ENCODE results near the gene RPL26.
"Not testable (repeated sequence)": the region's sequence is repeated elsewhere in the genome, so short reads cannot be mapped to it uniquely, and the experiment has no call there.

Gene RPL26

GRCh38 chr17:8365143-8365542, 17.9 kb downstream of the RPL26 start:
- DNase-seq (ENCODE audit: low read depth), result no peak

- no peak for DNase-seq (ENCODE audit: low read depth)
Measured at GRCh38 chr17:8362651-8363332, 20.2 kb downstream of the RPL26 start.

DNA sequence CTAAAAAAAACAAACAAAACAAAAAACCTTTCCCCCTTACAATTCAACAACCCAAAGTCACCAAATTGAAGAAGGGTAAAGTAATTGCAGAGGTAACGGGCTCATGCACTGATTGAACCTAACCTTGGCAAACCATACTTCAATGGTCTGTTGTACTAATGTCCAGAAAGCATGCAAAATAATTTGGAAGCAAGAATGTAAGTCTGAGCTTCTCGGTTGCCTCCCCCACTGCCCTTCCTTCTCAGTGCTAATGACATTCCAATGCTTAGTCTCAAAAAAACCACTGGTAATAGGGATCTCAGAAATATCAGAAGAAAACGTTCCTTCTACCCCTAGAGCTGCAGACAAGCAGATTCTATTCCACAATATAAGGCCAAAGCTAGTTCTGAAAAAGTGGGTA, 22.2 kb downstream of the RPL26 start:
- DNase-seq (ENCODE audit: low read depth), result no peak

DNA sequence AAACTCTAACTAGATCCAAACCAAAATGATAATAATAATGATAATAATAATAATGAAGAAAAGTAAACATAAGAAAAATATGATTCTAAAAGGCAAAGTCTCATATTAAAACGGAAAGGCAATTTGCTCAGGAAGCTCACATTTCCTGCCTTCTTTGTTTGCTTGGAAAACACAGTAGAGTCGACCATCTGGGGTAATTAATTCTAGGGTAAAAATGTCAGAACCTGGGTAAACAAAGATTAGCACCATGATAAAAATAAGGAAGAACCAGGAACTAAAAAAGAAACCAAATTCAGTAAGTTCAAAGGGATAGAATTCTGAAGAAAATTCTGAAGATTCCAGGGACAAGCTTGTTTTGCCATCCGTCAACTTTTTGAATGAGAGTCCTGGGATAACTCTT, 22.7 kb downstream of the RPL26 start:
- DNase-seq (ENCODE audit: low read depth), result no peak

GRCh38 chr17:8359769-8360168, 23.2 kb downstream of the RPL26 start:
- DNase-seq (ENCODE audit: low read depth), result no peak

GRCh38 chr17:8357910-8358309, 25.1 kb downstream of the RPL26 start:
- DNase-seq (ENCODE audit: low read depth), result no peak

GRCh38 chr17:8354236-8354635, 28.8 kb downstream of the RPL26 start:
- DNase-seq (ENCODE audit: low read depth), result no peak

- DNase-seq (ENCODE audit: low read depth), result no peak
Measured at GRCh38 chr17:8353736-8354135, 29.3 kb downstream of the RPL26 start.

- no peak for DNase-seq (ENCODE audit: low read depth)
Measured at GRCh38 chr17:8350339-8350738, 32.7 kb downstream of the RPL26 start.

GRCh38 chr17:8347001-8347400, 36.0 kb downstream of the RPL26 start:
- DNase-seq (ENCODE audit: low read depth), result not testable (repeated sequence)

DNA sequence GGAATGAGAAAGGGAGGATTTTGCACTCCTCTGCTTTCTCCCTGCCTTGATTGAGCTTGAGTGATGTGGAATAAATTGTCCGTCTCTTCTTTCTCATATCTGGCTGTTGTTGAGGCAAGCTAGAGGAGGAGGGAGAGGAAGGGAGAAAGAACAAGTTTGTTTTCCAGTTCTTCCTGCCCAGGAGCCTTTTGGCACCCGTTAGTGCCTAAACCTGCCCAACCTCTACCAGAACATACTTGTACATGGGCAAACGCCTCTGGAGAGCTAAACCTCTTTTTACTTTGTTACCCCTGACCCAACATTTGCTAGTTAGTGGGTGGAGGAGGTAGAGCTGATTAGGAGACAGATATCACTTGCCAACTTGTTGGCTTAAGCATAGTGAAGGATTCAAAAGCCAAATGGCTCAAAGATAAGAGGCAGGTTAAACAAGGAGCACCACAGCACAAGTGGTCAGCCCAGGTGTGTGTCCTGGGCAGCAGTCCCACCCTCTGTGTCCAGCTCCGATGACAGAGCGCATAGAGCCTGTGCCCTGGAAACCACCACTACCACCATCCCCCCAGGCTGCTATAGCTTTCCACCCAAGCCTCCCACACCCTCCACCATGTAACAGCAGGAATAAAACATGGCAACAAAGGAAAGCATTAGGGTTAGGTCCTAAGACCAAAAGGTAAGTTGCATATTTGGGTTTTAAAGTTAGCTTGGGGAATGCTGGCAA, 36.9 kb downstream of the RPL26 start:
- no peak for DNase-seq (ENCODE audit: low read depth)

GRCh38 chr17:8345052-8345690, 37.8 kb downstream of the RPL26 start:
- no peak for DNase-seq (ENCODE audit: low read depth)

GRCh38 chr17:8341456-8341855, 41.5 kb downstream of the RPL26 start:
- DNase-seq (ENCODE audit: low read depth), result no peak

DNA sequence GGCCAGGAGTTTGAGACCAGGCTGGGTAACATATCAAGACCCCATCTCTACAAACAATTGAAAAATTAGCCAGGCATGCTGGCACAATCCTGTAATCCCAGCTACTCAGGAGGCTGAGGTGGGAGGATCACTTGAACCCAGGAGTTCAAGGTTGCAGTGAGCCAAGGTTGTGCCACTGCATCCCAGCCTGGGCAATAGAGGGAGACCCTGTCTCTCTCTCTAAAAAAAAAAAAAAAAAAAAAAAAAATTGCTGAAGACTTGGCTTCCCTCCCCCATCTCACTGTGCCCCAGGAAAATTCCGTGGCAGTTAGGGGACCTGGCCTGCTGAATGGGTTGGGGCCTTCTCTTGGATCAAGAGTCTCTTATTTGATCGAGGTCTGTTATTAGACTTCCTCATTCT, 43.5 kb downstream of the RPL26 start, which contains the start of gene ODF4:
TSS of gene ODF4 (plus strand) at position 301 of the 400 bp plus-strand sequence. CDS start 212 bp downstream, outside the sequence.
- DNase-seq (ENCODE audit: low read depth), result no peak

GRCh38 chr17:8338753-8339140, 44.2 kb downstream of the RPL26 start:
- DNase-seq (ENCODE audit: low read depth), result no peak

DNA sequence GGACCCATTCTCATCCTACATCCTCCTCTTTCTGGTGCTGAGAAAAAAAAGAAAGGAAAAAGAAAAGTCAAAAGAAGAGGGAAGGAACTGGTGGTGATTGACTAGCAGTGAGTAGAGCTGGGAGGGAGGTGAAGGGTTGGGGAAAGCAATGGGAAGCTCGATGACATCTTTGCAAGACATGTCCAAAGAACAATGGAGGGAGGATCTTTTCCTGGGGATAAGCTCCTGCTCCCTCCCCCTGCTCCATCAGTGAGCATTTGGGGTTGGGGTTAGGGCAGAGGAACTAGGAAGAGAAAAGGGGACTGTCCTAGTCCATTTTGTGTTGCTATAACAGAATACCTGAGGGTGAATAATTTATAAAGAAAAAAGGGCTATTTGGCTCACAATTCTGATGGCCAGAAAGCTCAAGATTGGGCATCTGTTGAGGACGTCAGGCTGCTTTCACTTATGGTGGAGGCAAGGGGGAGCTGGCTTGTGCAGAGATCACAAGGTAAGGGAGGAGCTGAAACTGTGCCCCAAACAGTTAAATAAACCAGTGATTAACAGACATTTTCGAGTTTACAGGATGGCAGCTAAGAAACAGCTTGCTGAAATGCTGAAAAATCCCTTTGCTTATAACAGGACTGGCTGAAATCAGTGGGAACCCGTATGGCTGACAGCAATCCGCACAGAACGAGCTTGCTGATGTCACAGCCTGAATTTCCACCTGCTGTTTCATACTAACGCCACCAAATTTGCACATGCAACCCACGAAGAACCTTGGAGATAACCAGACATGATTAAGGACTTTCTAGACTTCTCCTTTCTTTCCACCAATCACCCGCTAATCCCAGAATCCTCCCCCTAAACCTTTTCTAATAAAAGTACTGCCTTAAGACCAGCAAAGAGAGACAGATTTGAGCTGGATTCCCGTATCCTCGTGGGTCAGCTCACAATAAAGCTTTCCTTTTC, 44.9 kb downstream of the RPL26 start:
- DNase-seq (ENCODE audit: low read depth), result no peak

GRCh38 chr17:8333281-8333680, 49.7 kb downstream of the RPL26 start:
- DNase-seq (ENCODE audit: low read depth), result no peak

DNA sequence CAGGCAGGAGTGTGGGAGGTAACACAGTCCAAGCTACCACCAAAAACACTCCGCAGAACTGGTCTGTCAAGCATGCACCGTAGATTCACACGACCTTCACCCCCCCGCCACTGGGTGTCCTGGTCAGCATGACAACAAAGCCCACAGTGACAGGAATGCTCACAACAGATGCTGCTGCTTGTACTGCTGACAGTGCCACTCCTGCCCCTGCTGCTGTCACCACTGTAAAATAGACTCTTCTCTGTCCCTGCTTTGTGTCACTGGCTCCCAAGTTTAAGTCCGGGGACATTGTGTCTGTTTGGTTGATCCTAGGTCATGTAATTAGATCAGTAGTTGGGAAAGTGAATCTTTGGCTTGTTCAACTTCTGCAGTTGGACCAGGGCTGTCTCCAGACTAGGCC, 50.3 kb downstream of the RPL26 start:
- DNase-seq (ENCODE audit: low read depth), result no peak

GRCh38 chr17:8332128-8332527, 50.9 kb downstream of the RPL26 start:
- DNase-seq (ENCODE audit: low read depth), result no peak

Measured in T-helper 22 cell (primary cell).